ENCODE data around the gene SCN4B. TPM values are rescaled to one million over a fixed set of nuclear protein-coding genes. Genes with fewer than 3 reads are reported as not detected.

Gene SCN4B
- total RNA-seq, 4 donors from 2014 or later: 2.7 to 5.8 (median 3.8) TPM

DNA sequence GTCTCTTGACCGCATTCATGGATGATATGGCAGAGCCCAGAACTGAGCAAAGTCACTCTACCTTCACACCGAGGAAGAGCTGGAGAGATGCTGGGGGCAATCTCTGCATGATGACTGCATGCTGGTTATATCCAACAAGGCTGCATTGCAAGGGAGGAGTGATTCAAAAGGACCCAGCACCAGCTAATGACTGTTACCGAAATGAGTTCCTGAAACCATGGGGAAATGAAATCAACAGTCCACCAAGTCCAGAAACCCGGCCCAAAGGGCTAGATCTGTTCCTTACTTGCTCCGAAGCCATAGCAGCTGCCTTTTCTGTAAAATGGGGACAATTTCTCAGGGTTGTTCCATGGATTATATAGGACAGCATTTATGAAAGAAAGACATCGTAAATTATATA is 64.7 kb downstream of the SCN4B start:
- Histone ChIP-seq H3K9me3 (peaks cover 0 to 18% (median 0%) of the 10 kb centered on the region in 3 donors), H3K27ac (no peak overlapping the region), H3K4me1 (peaks cover 0 to 19% (median 5%) of the 10 kb centered on the region in 3 donors), H3K36me3 (no peaks in the 10 kb centered on the region), H3K27me3 (peaks cover 17% of the 10 kb centered on the region), H3K4me3 (no peak overlapping the region)
- WGBS, 2 donors (ENCODE audit: low coverage in 1 of 2): 74 to 94% methylated on average over 3 to 6 of the region's 6 CpGs
- TF ChIP-seq POLR2AphosphoS5 (IDR thresholded peaks at IDR 0.05) (no peak), EP300 (IDR thresholded peaks at IDR 0.05) (no peak), POLR2A (IDR thresholded peaks at IDR 0.05) (no peak)
- TF ChIP-seq, protein P1, sequence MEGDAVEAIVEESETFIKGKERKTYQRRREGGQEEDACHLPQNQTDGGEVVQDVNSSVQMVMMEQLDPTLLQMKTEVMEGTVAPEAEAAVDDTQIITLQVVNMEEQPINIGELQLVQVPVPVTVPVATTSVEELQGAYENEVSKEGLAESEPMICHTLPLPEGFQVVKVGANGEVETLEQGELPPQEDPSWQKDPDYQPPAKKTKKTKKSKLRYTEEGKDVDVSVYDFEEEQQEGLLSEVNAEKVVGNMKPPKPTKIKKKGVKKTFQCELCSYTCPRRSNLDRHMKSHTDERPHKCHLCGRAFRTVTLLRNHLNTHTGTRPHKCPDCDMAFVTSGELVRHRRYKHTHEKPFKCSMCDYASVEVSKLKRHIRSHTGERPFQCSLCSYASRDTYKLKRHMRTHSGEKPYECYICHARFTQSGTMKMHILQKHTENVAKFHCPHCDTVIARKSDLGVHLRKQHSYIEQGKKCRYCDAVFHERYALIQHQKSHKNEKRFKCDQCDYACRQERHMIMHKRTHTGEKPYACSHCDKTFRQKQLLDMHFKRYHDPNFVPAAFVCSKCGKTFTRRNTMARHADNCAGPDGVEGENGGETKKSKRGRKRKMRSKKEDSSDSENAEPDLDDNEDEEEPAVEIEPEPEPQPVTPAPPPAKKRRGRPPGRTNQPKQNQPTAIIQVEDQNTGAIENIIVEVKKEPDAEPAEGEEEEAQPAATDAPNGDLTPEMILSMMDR (IDR thresholded peaks at IDR 0.05): no peak
- no peak for ATAC-seq

DNA sequence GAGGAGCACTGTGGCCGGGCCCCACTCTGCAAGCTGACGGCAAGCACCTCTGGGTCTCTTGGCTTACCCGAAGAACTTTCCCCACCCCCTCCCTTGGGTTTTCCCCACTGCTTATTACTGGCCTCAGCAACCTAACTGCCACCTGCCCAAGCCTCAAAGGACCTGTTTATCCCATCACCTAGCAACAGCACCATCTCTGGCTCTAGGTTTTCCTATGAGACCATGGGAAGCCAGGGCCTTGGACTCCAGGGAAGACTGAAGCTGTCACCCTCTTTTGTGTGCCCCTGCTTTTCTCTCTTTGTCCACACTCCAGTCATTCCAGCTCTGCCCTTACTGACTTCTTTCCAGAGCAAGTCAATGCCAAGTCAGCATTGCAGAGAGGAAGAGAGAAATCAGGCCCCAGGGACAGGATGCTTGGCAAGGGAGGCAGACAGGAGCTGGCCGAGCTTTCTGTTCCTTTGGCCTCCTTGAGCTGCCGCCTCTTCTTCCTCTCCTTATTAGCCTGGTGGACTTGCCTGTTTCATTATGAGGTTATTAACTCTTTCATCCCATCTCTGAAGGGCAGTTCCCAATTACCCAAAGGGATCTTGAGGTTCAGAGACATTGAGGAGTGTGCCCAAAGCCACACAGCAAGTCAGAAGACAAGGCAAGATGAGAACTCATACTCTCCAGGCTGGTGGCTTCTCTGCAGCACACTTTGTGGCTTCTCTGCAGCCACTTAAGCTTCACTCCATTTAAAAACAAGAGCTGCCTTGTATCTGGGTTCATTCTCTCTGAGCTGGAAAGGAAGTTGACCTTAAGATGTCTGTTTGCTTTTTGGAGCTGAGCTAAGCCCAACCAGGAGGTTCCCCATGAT is 65.5 kb downstream of the SCN4B start, which contains the start of gene SMIM35:
Gene SMIM35, minus strand, starts transcription at position 51 of the 856 bp plus-strand sequence. CDS start 206 bp downstream, outside the sequence.
- TF ChIP-seq POLR2A (IDR thresholded peaks at IDR 0.05) (no peak), POLR2AphosphoS5 (IDR thresholded peaks at IDR 0.05) (no peak), EP300 (IDR thresholded peaks at IDR 0.05) (no peak)
- TF ChIP-seq, protein P1 (IDR thresholded peaks at IDR 0.05): no peak
- no peak for ATAC-seq
- WGBS, 2 donors (ENCODE audit: low coverage in 1 of 2): 72 to 75% methylated on average over 3 to 4 of the region's 5 CpGs

DNA sequence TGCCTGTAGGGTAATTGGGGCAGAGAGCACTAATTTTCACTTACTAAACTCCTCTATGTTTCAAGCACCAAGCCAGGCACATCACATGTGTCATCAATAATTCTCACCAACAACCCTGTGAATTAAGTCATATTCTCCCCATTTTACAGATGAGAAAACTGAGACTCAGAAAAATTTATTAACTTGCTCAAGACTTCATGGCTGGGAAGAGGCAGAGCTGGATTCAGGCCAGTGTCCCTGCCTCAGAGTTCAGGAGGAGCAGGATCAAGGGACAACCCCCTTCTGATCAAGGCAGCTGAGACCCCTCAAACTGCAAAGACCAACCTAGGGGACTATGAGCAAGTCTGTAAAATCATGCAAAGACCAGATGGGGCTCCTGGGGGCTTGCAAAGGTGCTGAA is 68.0 kb downstream of the SCN4B start:
- Histone ChIP-seq H3K36me3 (no peaks in the 10 kb centered on the region), H3K9me3 (peaks cover 0 to 18% (median 0%) of the 10 kb centered on the region in 3 donors), H3K27ac (no peak overlapping the region), H3K4me1 (peaks cover 0 to 21% (median 5%) of the 10 kb centered on the region in 3 donors), H3K27me3 (peaks cover 12% of the 10 kb centered on the region), H3K4me3 (no peak overlapping the region)
- ATAC-seq: no peak
- no peak for TF ChIP-seq POLR2A (IDR thresholded peaks at IDR 0.05)
- no peak for TF ChIP-seq EP300 (IDR thresholded peaks at IDR 0.05)
- TF ChIP-seq POLR2AphosphoS5 (IDR thresholded peaks at IDR 0.05): no peak
- TF ChIP-seq, protein P1 (IDR thresholded peaks at IDR 0.05): no peak

More for the DNA sequence above, 65.5 kb downstream of the SCN4B start, which contains the start of gene SMIM35:
- H3K4me1 ChIP-seq: peaks cover 0 to 21% (median 5%) of the 10 kb centered on the region in 3 donors
- no peak within 1 kb of the TSS for H3K27ac ChIP-seq
- H3K9me3 ChIP-seq: peaks cover 0 to 18% (median 0%) of the 10 kb centered on the region in 3 donors
- no peaks in the 10 kb centered on the region for H3K36me3 ChIP-seq
- H3K27me3 ChIP-seq: peaks cover 9% of the 10 kb centered on the region
- H3K4me3 ChIP-seq: no peak within 1 kb of the TSS

DNA sequence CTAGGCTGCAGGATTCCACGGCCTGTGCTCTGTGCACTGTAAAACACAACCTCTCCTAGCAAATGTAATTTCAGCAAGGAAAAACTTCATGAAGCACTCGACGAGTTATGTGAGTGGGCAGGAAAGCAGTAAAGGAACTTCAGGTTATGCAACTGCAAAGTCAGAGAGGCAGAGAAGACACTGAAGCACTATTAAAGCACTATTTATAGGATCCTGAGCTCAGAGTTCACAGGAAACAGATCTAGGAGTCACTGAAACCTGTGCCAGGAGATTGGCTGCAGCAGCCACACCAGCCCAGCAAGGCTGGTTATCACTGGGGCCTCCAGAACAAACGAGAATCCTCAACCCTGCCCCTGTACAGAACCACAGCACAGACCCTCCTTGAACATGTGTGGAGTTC is 68.4 kb downstream of the SCN4B start:
- Histone ChIP-seq H3K36me3 (no peaks in the 10 kb centered on the region), H3K4me3 (no peak overlapping the region), H3K9me3 (peaks cover 0 to 18% (median 0%) of the 10 kb centered on the region in 3 donors), H3K27ac (no peak overlapping the region), H3K4me1 (peaks cover 0 to 21% (median 5%) of the 10 kb centered on the region in 3 donors), H3K27me3 (peaks cover 16% of the 10 kb centered on the region)
- TF ChIP-seq, protein P1 (IDR thresholded peaks at IDR 0.05): no peak
- TF ChIP-seq EP300 (IDR thresholded peaks at IDR 0.05) (no peak), POLR2AphosphoS5 (IDR thresholded peaks at IDR 0.05) (no peak), POLR2A (IDR thresholded peaks at IDR 0.05) (no peak)
- 18 to 21% methylated on average over 4 of the region's 4 CpGs for WGBS, 2 donors (ENCODE audit: low coverage in 1 of 2)
- no peak for ATAC-seq

Other genes starting within 250 kb of the SCN4B start
- gene TMPRSS13, start 223.4 kb downstream of the SCN4B start, total RNA-seq: under 1 TPM in 3 of 4 donors, not detected in 1; 0.13 to 0.67 (median 0.31) TPM
- gene IL10RA, start 166.4 kb downstream of the SCN4B start, total RNA-seq: 10 to 100 TPM; 16.7 to 37.3 (median 24.3) TPM
- 10 to 100 TPM in 1 of 4 donors, under 1 TPM in 2, not detected in 1; 0.23 to 11.1 (median 0.78) TPM for gene TMPRSS4, start 75.7 kb downstream of the SCN4B start, total RNA-seq
- gene SMIM35, start 65.9 kb downstream of the SCN4B start, total RNA-seq: under 1 TPM in 1 of 4 donors, not detected in 3; 0.13 TPM
- gene SCN2B, start 23.8 kb upstream of the SCN4B start, total RNA-seq: 1 to 10 TPM in 1 of 4 donors, under 1 TPM in 3; 0.25 to 1.0 (median 0.49) TPM
- gene JAML, start 72.2 kb upstream of the SCN4B start, total RNA-seq: 1 to 10 TPM in 3 of 4 donors, under 1 TPM in 1; 0.58 to 5.7 (median 2.4) TPM
- 1 to 10 TPM in 1 of 4 donors, under 1 TPM in 3; 0.54 to 3.8 (median 0.65) TPM for gene MPZL3, start 99.5 kb upstream of the SCN4B start, total RNA-seq
- 10 to 100 TPM in 3 of 4 donors, 1 to 10 TPM in 1; 8.7 to 57.0 (median 12.1) TPM for gene MPZL2, start 111.5 kb upstream of the SCN4B start, total RNA-seq
- gene CD3E, start 151.9 kb upstream of the SCN4B start, total RNA-seq: 1 to 10 TPM in 1 of 4 donors, under 1 TPM in 2, not detected in 1; 0.77 to 2.8 (median 0.78) TPM
- gene CD3D, start 189.9 kb upstream of the SCN4B start, total RNA-seq: 1 to 10 TPM in 3 of 4 donors, not detected in 1; 1.5 to 1.8 (median 1.7) TPM
- 1 to 10 TPM in 1 of 4 donors, under 1 TPM in 2, not detected in 1; 0.10 to 1.3 (median 0.46) TPM for gene CD3G, start 191.5 kb upstream of the SCN4B start, total RNA-seq
- 10 to 100 TPM; 37.3 to 44.6 (median 42.8) TPM for gene UBE4A, start 206.8 kb upstream of the SCN4B start, total RNA-seq
- gene ATP5MG, start 248.8 kb upstream of the SCN4B start, total RNA-seq: 10 to 100 TPM; 59.8 to 79.4 (median 70.2) TPM

Data from gastroesophageal sphincter (tissue), 4 donors.